ENCODE data around the gene NFILZ.
A peak's percentile ranks its signal among the peaks of the same experiment; 100 is the strongest.
"Not testable (repeated sequence)": the region's sequence is repeated elsewhere in the genome, so short reads cannot be mapped to it uniquely, and the experiment has no call there.

Gene NFILZ

DNA sequence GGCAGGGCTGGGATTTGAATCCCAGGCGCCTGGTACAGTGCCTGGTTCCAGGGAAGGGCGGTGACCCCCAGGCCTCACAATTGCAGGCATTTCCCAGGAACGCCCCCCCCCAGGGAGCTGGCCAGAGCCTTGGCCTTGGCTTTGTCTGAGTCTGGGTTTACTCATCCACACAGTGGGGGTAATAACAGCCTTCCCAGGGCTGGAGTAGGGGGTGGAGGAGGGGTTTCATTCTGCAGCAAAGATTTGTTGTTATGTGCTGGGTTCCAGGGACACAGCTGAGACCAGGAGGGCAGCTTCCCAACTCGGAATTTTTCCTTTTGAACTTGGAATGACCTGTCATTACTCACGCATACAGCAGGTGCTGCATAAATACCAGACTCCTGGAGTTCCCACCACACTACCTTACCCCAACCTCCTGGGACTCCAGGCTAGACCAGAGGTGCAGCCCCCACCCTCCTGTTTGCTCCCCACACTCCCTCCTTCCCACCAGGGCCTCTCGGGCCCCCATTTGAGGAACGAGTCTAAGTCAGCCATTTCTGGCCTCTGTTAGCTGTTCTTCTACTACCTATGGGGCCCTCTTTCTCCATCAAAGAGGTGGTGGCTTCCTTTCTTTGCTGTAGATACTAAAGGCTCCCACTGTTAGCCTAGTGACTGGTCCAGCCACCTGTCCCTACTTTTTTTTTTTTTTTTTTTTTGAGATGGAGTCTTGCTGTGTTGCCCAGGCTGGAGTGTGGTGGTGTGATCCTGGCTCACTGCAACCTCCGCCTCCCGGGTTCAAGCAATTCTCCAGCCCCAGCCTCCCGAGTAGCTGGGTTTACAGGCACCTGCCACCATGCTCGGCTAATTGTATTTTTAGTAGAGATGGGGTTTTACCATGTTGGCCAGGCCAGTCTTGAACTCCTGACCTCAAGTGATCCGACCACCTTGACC, 18.3 kb upstream of the NFILZ start:
- DNase-seq: no peak

DNA sequence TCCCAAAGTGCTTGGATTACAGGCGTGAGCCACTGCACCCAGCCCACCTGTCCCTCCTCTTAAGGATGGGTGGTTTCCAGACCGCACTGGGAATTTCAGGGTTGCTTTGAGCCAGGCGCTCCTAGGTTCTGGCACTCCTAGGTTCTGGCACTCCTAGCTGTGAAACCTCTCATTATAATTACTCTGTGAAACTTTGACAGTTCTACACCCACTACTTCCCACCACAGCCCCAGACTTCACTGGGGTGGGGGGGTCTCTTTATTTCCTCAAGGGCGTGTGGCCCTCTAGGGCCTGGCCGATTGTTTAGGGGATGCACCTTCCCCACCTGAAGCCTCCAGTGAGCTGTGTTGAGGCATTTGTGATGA, 17.6 kb upstream of the NFILZ start:
- no peak for DNase-seq

DNA sequence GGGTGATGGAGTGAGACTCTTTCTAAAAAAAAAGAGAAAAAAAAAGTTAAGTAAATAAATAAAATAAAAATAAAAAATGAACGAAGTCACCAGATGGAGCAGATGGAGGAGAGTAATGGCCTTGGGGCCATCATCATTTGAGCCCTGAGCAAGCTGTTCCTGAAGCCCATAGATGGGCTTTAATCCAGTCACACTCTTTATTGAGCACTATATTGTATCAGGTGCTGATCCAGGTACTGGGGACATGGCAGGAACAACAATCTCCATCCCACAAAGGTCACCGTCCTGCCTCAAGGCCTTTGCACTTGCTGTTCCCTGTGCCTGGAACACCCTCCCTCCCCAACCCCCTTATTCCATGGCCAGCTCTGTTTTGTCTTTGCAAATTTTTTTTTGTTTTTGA, 16.0 kb upstream of the NFILZ start:
- DNase-seq: no peak

DNA sequence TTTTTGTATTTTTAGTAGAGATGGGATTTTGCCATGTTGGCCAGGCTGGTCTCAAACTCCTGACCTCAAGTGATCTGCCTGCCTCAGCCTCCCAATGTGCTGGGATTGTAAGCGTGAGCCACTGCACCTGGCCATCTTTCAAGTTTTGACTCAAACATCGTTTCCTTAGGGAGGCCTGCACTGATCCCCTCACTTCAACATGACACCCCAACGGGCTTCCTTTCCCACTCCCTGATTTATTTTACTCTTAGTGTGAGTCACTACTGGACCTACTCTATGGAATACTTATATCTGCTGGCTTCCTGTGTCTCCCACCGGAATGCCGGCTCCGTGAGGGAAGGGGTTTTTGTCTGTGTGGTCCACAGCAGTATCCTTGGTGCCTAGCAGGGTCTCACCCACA, 15.4 kb upstream of the NFILZ start:
- DNase-seq: no peak

DNA sequence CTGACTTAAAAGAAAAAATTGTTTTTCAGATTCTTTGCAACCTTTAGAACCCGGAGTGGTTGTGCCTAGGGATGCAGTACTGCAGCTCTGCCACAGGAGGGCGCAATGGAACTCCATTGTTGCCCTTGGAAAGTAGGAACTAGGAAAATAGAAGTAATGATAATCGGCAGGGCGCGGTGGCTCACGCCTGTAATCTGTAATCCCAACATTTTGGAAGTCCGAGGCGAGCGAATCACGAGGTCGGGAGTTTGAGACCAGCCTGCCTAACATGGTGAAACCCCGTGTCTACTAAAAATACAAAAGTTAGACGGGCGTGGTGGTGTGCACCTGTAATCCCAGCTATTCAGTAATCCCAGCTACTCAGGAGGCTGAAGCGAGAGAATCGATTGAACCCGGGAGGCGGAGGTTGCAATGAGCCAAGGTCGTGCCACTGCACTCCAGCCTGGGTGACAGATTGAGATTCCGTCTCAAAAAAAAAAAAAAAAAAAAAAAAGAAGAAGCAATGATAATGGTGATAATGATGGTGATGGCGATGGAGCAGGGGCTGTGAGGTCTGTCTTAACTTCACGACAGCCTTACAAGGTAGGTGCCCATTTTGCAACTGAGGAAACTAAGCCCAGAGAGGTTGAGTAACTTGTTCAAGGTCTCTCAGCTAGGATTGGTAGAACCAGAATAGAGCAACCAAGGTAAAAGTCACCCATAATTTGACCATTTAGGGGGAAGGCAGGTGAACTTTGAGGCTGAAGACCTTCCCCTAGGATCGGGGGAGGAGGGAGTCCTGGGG, 14.4 kb upstream of the NFILZ start:
- DNase-seq: no peak

DNA sequence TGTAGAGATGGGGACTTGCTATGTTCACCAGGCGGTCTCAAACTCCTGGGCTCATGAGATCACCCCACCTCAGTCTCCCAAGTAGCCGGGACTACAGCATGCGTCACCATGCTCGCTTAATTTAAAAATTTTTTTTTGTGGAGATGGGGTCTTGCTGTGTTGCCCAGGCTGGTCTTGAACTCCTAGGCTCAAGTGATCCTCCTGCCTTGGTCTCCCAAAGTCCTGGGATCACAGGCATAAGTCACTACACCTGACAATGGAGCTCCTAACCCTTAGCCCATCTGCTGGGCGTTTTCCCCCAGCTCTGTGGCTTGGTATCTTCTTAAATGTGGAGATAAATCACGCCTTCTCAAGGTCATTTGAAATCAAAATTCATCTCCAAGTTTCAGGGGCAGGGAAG, 13.6 kb upstream of the NFILZ start:
- no peak for DNase-seq

DNA sequence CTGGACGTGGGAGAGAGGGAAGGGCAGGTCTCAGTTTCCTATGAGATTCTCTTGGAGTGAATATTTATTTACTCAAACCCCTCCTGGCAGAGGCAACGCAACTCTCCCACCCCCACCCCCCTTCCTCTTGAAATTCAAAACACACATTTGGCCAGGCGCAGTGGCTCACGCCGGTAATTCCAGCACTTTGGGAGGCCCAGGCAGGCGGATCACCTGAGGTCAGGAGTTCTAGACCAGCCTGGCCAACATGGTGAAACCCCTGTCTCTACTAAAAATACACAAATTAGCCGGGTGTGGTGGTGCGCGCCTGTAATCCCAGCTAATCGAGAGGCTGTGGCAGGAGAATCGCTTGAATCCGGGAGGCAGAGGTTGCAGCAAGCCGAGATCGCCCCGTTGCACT, 13.1 kb upstream of the NFILZ start:
- DNase-seq: not testable (repeated sequence)

DNA sequence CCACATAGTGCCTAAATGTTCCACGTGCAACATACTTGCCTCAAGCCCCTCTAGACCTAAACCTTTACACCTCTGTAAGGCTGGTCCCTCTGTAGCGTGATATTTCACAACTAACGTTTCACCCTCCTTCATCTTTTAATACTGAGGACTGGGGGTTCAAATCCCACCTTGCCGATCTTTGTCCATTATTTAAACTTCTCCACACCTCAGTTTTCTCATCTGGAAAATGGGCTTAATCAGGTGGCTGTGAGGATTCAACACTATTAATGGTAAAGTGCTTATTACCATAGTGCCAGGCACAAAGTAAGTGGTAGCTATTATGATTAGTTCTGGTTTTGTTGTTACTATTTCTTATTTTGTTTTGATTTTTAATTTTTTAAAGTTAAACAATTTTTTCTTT, 12.4 kb upstream of the NFILZ start:
- no peak for DNase-seq

DNA sequence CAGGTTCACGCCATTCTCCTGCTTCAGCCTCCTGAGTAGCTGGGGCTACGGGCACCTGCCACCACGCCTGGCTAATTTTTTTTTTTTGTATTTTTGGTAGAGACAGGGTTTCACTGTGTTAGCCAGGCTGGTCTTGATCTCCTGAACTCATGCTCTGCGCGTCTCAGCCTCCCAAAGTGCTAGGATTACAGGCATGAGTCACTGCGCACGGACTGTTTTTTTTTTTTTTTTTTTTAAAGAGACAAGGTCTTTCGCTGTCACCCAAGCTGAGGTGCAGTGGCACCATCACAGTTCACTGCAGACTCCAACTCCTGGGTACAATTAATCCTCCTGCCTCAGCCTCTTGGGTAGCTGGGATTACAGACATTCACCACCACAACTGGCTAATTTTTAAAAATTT, 11.7 kb upstream of the NFILZ start:
- DNase-seq: no peak

DNA sequence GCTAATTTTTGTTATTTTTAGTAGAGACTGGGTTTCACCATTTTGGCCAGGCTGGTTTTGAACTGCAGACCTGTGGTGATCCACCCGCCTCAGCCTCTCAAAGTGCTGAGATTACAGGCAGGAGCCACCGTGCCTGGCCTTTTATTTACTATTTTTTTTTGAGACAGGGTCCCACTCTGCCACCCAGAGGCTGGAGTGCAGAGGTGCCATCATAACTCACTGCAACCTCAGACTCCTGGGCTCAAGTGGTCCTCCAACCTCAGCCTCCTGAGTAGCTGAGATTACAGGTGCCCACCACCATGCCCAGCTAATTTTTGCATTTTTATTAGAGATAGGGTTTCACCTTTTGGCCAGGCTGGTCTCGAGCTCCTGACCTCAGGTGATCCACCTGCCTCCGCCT, 7.5 kb upstream of the NFILZ start:
- DNase-seq: not testable (repeated sequence)

DNA sequence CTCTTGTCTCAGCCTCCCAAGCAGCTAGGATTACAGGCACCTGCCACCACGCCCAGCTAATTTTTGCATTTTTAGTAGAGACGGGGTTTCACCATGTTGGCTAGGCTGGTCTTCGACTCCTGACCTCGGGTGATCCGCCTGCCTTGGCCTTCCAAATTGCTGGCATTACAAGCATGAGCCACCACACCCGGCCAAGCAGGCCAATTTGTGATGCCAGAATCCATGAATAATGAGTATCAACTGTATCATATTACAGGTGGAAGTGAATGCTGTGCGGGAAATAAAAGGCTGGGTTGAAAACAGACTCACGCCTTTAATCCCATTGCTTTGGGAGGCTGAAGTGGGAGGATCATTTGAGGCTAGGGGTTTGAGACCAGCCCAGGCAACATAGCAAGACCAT, 3.6 kb upstream of the NFILZ start:
- no peak for DNase-seq

DNA sequence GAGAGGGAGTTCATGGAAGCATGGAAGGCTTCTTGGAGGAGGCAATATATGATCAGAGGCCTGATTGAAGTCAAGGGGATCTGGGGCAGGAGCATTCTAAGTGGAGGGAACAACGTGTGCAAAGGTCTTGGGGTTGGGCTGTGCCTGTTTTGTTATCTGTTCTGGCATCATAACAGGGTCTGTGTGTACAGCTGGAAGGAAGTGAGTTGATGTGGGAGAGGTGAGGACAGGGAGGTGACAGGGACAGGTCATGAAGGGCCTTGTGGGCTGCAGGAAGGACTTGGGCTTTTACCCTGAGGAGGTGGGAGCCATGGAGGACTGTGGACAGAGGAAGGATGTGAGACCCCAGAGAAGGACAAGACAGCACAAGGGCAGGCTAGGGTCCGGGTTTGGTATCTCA, 1.2 kb upstream of the NFILZ start:
- DNase-seq: no peak

DNA sequence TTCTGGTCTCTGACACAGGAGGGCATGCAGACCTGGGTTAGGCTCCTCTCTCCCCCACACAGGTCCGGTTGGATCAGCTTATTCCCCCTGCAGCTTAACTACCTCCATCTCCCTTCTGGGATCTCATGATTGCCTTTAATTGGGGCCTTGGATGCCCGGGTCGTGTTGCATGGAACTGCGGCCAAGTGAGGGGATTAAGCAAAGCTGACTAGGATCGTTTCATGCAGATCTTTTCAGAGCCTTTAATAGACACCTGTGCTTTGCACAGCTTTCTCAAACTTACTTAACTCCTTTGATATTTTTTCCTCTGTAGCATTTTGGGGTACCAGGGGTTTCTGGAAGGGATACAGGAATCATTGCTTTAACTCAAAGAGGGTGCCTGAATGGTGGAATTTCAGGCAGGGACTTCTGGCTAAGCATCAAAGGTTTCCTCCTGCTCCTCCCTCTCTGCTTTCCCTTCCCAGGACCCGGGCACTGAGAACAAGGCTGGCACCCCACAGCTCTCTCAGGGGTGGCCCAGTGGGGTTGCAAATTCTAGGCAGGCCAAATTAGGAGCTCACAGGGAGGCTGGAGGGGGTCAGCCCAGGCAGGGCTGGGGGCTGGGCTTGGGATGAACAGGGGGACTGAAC, 477 bp downstream of the NFILZ start:
- no peak for DNase-seq

DNA sequence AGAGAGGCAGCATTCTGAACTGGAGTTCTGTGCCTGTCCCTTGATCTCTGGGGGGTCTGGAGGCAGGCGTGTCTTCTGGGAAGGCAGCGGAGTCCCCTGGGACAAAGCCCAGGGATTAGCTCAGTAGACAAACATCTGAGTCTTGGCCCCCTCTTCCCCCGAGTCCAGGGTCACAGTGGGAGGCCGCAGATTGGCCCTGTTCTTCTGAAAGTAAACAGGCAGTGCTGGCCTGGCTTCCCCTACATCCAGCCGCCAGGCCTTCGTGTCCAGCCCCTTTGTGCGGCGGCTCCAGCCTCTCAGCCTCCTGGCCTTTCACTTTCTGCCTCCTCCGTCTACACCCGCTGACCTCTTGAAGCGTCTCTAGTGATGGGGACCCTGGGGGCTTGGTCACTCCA, 989 bp downstream of the NFILZ start:
- no peak for DNase-seq

DNA sequence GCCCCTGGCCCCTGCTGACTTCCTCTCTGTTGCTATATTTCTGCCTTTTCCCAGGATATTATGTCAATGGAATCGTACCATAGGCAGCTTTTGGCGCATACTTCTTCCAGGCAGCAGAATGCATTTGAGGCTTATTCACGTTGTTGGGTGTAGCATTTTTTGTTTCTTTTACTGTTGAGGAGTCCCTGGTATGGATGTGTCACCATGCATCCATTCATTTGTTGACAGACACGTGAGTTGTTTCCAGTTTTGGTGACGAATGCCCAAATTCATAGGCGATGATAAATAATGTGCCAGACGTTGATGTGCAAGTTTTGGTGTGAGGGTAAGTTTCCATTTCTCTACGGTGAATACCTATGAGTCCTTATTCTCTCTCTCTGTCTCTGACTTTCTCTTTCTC, 5.0 kb downstream of the NFILZ start:
- DNase-seq: no peak

DNA sequence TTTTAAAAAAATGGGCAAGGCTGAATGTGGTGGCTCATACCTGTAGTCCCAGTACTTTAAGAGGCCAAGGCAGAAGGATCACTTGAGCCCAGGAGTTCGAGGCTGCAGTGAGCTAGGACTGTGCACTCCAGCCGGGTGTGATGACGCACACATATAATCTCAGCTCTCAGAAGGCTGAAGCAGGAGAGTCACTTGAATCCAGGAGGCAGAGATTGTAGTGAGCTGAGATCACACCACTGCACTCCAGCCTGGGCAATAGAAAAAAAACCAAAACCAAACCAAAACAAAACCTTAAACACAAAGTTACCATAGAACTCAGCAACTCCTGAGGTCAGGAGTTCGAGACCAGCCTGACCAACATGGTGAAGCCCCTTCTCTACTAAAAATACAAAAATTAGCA, 6.6 kb downstream of the NFILZ start:
- DNase-seq: not testable (repeated sequence)

DNA sequence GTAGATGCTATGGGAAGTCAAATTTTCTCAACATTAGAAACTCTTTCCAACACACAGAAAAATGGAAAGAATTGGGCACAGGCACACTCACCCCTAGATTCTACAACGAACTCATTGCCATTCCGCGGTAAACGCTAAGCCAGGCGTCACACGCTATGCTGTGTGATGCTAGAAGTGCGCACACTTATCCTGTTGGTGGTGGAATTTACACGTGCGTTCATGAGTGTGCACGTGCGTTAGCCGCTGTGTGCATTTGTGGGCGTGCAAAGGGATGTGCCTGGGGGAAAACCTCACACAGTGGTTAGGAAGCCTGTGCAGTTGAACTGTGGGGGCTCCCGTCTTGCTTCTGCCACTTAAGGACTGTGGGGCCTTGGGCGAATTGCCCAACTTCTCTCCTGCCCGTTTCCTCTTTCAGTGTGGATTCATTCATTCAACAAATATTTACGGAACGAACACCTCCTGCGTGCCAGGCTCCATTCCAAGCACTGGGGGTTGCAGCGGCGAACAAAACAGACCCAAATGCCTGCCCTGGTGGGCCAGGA, 7.7 kb downstream of the NFILZ start:
- no peak for DNase-seq

DNA sequence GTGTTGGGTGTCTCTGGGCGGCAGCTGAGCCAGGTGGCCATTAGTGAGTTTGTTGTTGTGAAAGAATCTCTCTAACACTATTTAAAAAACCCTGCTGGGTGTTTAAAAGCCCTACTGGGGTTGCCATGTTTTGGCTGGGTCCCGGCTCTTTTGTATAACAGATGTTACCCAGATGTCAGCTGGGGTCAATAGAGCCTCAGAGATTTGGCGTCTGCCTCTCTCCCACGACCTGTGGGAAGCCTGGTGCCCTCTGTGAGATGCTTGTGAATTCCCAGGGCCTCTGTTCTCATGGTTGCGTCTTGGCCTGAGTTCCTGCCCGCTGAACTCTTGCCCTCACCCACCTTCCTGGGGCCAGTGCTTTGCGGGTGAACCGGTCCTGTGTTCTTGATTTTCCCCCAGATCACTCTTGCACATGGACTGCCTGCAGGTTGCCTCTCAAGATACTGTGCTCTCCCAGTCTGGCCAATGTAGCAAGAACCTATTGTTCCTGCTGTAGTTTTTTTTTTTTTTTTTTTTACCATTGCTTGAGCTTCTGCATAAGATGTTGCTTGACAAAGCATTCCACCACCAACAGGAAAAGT, 9.5 kb downstream of the NFILZ start:
- no peak for DNase-seq

DNA sequence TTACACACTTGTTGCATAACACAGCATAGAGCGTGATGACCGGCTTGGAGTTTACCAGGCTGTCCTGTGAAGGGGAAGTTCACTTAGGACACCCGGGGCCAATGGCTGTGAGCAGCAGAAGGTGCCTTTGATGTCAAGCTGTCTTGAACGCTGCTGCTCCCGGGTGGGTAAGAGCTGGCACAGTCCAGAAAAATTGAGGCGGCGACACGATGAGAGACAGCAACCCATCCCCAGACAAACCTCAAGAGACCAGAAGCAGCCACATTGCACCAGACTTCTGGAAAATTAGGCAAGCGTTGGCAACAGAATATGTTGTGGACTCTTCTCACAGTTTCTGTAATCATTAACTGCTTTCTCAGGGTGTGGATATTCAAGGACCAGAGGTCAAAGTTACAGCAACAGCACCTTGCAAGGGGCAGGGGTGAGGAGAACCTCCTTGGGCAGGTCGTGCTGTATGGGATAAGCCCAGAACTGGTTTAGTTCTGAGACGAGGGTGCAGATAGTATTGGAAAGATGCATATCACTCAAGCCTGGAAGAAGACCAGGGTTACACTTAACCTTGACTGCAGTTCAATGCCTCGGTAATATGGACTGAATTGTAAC, 10.1 kb downstream of the NFILZ start:
- no peak for DNase-seq

DNA sequence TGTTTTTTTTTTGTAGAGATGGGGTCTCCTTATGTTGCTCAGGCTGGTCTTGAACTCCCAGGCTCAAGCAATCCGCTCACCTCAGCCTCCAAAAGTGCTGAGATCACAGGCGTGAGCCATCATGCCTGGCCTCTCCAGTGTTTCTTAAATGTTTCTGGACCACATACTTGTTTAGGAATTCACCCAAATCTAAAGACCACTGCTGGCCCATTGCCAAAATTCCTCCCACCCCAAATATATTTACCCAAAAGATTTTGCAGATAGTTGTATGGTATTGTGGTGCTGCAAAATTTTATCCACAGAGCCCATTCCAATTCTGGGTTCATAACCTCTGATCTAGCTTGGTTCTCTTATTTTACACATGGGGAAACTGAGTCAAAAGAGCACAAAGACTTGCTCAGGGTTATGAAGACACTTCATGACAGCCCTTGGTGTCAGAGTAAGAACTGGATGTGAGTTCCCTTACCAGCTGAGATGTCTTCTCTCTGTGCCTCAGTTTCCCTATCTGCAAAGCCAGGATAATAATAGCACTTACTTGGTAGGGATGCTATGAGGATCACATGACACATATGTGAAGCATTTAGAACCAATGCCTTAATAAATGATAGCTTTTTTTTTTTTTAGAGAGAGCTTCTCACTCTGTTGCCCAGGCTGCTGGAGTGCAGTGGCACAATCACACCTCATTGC, 10.9 kb downstream of the NFILZ start:
- DNase-seq: no peak

DNA sequence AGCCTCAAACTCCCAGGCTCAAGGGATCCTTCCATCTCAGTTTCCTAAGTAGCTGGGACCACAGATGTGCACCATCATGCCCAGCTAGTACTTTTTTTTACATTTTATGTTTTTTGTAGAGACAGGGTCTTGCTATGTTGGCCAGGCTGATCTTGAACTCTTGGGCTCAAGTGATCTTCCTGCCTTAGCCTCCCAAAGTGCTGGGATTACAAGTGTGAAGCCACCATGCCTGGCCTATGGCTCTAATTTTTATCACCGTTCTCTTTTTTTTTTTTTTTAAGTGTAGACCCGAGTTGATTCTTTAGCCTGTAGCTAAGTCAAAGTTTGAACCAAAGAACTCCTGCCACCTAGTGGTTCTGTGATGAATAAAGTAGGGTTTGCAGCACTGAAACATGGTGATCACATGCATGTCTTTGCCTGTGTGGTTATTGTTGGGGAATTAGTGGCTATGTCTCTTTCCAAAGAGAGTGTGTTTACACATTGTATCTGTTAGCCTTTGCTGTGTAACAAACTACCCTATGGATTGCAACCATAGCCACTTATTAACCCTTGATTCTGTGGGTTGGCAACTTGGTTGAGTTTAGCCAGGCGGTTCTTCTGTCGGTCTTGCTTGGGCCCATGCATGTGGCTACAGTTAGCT, 11.6 kb downstream of the NFILZ start:
- peak; percentile 9 for DNase-seq

DNA sequence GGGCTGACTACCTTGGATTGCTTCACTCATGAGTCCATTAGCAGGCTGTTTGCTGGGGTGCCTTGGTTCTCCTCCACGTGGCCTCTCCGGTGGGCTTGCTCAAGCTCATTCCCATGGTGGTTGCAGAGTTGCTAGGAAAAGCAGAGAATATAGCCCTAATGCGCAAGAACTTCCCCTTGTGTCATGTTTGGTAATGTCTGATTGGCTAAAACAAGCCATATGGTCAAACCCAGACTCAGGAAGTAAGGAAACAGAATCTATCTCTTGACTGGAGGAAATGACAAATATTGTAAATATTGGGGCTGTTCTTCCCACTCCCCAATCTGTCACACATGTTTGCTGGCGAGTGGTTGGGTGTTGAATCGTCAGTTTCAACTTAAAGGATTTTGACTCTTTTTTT, 12.1 kb downstream of the NFILZ start:
- no peak for DNase-seq

All from NCI-H2171 (cell line).